Esophagus muscularis mucosa (tissue), 4 donors: ENCODE results near the gene TCF7.

Source experiments
- CTCF ChIP-seq, 3 experiments: fragments of 200-600 bp in 2 of 3; fragments of 450-650 bp in 1 of 3; sonication (generic) in 2 of 3; IDR thresholded peaks; one replicate each; pipeline ENCODE4 v1.5.1; 2017 to 2019; ENCODE audit warnings: antibody characterized with exemption in 3 of 3, mild to moderate bottlenecking in 2 of 3, moderate library complexity in 1 of 3
- EP300 ChIP-seq: sonication (generic); formaldehyde crosslinking; IDR thresholded peaks from one replicate; pipeline ENCODE4 v1.6.1; 2017; ENCODE audit warnings: antibody characterized with exemption
- POLR2A ChIP-seq: fragments of 450-650 bp; IDR thresholded peaks from one replicate; pipeline ENCODE4 v1.6.1; 2017; ENCODE audit warnings: antibody characterized with exemption, moderate library complexity, mild to moderate bottlenecking, low read depth
- POLR2AphosphoS5 ChIP-seq, 2 donors: sonication (generic); formaldehyde crosslinking; IDR thresholded peaks; one replicate each; pipeline ENCODE4 v1.6.1; 2017; ENCODE audit warnings: antibody characterized with exemption in 2 of 2

GRCh38 chr5:134113363-134113889, 1.1 kb upstream of the TCF7 start:
- TF ChIP-seq POLR2AphosphoS5 (IDR thresholded peaks at IDR 0.05): no peak
- no peak for TF ChIP-seq CTCF (IDR thresholded peaks at IDR 0.05)
- no peak for TF ChIP-seq EP300
- TF ChIP-seq POLR2A: no peak
